Tibial nerve (tissue), 4 donors: ENCODE measurements around the gene TMEM132C. TPM values are rescaled to one million over a fixed set of nuclear protein-coding genes. Genes with fewer than 3 reads are reported as not detected.

Experiments used
- DNase-seq, 2 donors: peaks; one replicate each; pipeline ENCODE4 v3.0.0-alpha.2; 2019; ENCODE audit warnings: low spot score in 2 of 2
- H3K27ac ChIP-seq, 4 donors: fragments of 200-600 bp; sonication (generic) in 3 of 4; one replicate each; pipeline ENCODE4 v1.5.1; 2017 to 2019; ENCODE audit warnings: mild to moderate bottlenecking in 1 of 4
- H3K27me3 ChIP-seq, 2 donors: fragments of 200-600 bp; sonication (generic) in 1 of 2; one replicate each; pipeline versions ENCODE4 v1.5.1 to v1.6.0; 2017 to 2019
- H3K36me3 ChIP-seq, 3 donors: fragments of 200-600 bp; sonication (generic); one replicate each; pipeline ENCODE4 v1.5.1; 2018 to 2019
- H3K4me1 ChIP-seq, 4 donors: fragments of 200-600 bp; sonication (generic) in 3 of 4; one replicate each; pipeline ENCODE4 v1.5.1; 2017 to 2019
- H3K4me3 ChIP-seq, 4 donors: fragments of 200-600 bp; sonication (generic) in 3 of 4; one replicate each; pipeline ENCODE4 v1.5.1; 2017 to 2019; ENCODE audit warnings: mild to moderate bottlenecking in 1 of 4, moderate library complexity in 1 of 4
- H3K9me3 ChIP-seq, 4 donors: fragments of 200-600 bp; sonication (generic) in 3 of 4; one replicate each; pipeline ENCODE4 v1.5.1; 2017 to 2019
- EP300 ChIP-seq, 2 donors: sonication (generic); formaldehyde crosslinking; IDR thresholded peaks; one replicate each; pipeline ENCODE4 v1.6.1; 2017; ENCODE audit warnings: antibody characterized with exemption in 2 of 2, mild to moderate bottlenecking in 1 of 2
- POLR2A ChIP-seq, 2 donors: fragments of 450-650 bp; IDR thresholded peaks; one replicate each; pipeline ENCODE4 v1.6.1; 2017; ENCODE audit warnings: antibody characterized with exemption in 2 of 2, mild to moderate bottlenecking in 2 of 2, moderate library complexity in 2 of 2
- WGBS, 2 donors: methylation state at CpG; one replicate each; pipeline ENCODE4 v1.1.5; 2018; 5-methylcytosine and 5-hydroxymethylcytosine counted together
- total RNA-seq, 4 donors: library from RNA; depleted of rRNA; stranded (reverse); fragments of >200 nt; gene quantifications; one replicate each; pipeline ENCODE4 v1.1.0, GENCODE V29; 2016
- TF ChIP-seq, protein P1 (sequence below), 5 experiments: fragments of 200-600 bp in 3 of 5; fragments of 450-650 bp in 2 of 5; sonication (generic) in 3 of 5; IDR thresholded peaks; one replicate each; pipeline ENCODE4 v1.5.1; 2016 to 2019; ENCODE audit warnings: antibody characterized with exemption in 5 of 5, mild to moderate bottlenecking in 3 of 5, moderate library complexity in 2 of 5

TMEM132C gene
- total RNA-seq, 4 donors from 2014 or later = 8.2 to 17.4 (median 12.4) TPM

DNA sequence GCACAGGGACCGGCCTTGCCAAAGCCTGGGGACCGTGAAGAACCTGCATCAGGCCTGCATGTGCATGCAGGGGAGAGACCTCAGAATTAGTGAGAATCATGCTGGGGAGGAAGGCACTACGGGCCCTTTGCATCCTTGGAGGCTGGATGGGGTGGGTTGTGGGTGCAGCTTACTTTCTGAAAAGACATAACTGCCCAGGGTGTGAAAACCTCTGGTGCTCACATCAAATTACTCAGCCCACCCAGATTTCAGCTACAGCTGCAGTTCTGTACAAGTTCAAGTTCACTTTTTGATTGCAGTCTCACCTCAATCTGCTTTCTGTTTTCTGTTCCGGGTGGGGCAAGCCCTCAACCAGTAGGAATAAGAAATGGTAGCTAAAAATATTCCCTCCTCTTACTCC lies 426.1 kb downstream of the TMEM132C start:
- Histone ChIP-seq H3K27me3 (no peaks in the 10 kb centered on the region), H3K36me3 (no peaks in the 10 kb centered on the region), H3K27ac (no peak overlapping the region), H3K4me1 (no peaks in the 10 kb centered on the region), H3K9me3 (peaks cover 0 to 13% (median 0%) of the 10 kb centered on the region in 4 donors), H3K4me3 (no peak overlapping the region)
- TF ChIP-seq, protein P1, sequence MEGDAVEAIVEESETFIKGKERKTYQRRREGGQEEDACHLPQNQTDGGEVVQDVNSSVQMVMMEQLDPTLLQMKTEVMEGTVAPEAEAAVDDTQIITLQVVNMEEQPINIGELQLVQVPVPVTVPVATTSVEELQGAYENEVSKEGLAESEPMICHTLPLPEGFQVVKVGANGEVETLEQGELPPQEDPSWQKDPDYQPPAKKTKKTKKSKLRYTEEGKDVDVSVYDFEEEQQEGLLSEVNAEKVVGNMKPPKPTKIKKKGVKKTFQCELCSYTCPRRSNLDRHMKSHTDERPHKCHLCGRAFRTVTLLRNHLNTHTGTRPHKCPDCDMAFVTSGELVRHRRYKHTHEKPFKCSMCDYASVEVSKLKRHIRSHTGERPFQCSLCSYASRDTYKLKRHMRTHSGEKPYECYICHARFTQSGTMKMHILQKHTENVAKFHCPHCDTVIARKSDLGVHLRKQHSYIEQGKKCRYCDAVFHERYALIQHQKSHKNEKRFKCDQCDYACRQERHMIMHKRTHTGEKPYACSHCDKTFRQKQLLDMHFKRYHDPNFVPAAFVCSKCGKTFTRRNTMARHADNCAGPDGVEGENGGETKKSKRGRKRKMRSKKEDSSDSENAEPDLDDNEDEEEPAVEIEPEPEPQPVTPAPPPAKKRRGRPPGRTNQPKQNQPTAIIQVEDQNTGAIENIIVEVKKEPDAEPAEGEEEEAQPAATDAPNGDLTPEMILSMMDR (IDR thresholded peaks at IDR 0.05) = no peak
- TF ChIP-seq POLR2A (IDR thresholded peaks at IDR 0.05) = no peak
- TF ChIP-seq EP300 (IDR thresholded peaks at IDR 0.05) = no peak
- WGBS, 2 donors = 73 to 74% methylated on average over 4 of the region's 4 CpGs
- DNase-seq = no peak

DNA sequence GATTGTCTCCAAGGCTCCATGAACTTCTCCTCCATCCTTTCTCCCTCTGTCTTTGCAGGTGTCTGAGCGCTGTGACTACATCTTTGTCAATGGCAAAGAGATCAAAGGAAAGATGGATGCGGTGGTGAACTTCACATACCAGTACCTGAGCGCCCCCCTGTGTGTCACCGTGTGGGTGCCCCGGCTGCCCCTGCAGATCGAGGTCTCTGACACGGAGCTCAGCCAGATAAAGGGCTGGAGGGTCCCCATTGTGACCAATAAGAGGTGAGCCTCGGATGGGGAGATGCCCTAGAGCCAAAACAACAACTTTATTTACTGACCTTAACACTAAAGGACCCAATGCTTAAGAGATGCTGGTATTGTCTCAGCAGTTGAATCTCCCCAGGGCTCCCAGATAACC lies 426.8 kb downstream of the TMEM132C start:
- TF ChIP-seq EP300 (IDR thresholded peaks at IDR 0.05) (no peak), POLR2A (IDR thresholded peaks at IDR 0.05) (no peak)
- TF ChIP-seq, protein P1 (IDR thresholded peaks at IDR 0.05) = no peak
- Histone ChIP-seq H3K4me3 (no peak overlapping the region), H3K27me3 (no peaks in the 10 kb centered on the region), H3K4me1 (no peaks in the 10 kb centered on the region), H3K27ac (no peak overlapping the region), H3K9me3 (peaks cover 0 to 16% (median 0%) of the 10 kb centered on the region in 4 donors), H3K36me3 (no peaks in the 10 kb centered on the region)
- DNase-seq = no peak
- WGBS, 2 donors = 73 to 78% methylated on average over 8 of the region's 8 CpGs

DNA sequence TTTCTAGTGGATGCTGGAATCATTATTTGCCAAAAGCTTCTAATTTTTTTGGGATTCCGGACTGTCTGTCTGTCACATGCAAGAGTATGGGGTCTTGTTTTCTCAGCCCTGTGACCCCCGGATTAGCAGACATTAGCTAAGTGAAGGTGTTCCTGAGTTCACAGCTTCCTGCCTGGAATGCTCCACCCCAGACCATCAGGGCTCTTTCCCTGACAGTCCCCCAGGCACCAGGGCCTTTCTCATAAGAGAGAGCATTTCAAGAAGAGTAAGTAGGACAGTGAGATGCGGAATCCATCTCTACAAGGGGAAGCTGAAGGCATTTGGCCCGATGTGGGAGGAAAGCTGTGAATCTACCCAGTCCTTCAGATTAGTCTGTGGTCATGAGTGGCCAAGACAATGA lies 427.5 kb downstream of the TMEM132C start:
- H3K27me3 ChIP-seq = no peaks in the 10 kb centered on the region
- no peak for TF ChIP-seq EP300 (IDR thresholded peaks at IDR 0.05)
- TF ChIP-seq, protein P1 (IDR thresholded peaks at IDR 0.05) = no peak
- TF ChIP-seq POLR2A (IDR thresholded peaks at IDR 0.05) = no peak
- no peaks in the 10 kb centered on the region for H3K4me1 ChIP-seq
- peaks cover 0 to 16% (median 0%) of the 10 kb centered on the region in 4 donors for H3K9me3 ChIP-seq
- H3K4me3 ChIP-seq = no peak overlapping the region
- no peak for DNase-seq
- H3K36me3 ChIP-seq = no peaks in the 10 kb centered on the region
- WGBS, 2 donors = 77 to 87% methylated on average over 4 of the region's 4 CpGs
- H3K27ac ChIP-seq = no peak overlapping the region

DNA sequence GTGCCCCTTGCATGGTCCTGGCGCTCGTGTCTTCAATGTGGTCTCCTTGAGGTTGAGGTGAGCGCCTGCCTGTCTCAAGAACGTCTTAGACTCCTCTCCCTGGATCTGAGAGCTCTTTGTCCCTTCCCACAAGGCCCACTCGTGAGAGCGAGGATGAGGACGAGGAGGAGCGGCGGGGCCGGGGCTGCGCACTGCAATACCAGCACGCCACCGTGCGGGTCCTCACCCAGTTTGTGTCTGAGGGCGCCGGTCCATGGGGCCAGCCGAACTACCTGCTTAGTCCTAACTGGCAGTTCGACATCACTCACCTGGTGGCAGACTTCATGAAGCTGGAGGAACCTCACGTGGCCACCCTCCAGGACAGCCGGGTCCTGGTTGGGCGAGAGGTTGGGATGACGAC lies 428.7 kb downstream of the TMEM132C start:
- WGBS, 2 donors = 94 to 96% methylated on average over 21 to 22 of the region's 22 CpGs
- TF ChIP-seq, protein P1 (IDR thresholded peaks at IDR 0.05) = no peak
- TF ChIP-seq EP300 (IDR thresholded peaks at IDR 0.05) = no peak
- TF ChIP-seq POLR2A (IDR thresholded peaks at IDR 0.05) = no peak
- DNase-seq = no peak

DNA sequence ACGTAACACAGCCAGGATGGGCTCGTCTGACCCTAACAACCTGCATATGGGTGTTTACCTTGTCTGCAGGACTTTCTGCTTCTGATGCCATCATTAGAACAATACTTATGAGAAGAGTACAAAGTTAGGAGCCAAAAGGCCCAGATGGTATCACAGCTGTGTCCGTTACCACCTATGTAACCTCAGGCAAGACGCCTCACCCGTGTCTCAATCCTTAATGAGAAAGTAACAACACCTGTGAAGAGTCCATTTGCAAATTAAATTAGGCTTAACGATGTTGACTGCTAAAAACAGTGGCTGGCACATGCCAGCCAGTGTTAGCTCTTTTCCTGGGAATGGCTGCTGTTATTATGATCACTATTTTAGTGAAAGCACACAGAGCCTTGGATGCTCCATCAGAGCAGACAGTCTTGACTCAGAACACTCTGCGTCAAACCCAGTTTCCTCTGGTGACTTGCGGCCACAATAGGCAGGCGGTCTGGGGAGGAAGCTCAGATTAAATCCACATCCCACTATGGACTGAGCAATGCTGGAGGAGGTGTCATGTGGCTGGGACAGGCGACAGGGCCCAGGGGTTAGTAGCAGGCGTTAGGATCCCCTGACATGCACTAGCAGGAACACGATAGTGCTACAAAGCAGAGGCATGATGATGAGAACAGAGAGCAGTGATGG lies 431.5 kb downstream of the TMEM132C start:
- Histone ChIP-seq H3K9me3 (peaks cover 0 to 18% (median 0%) of the 10 kb centered on the region in 4 donors), H3K27ac (no peak overlapping the region), H3K36me3 (no peaks in the 10 kb centered on the region), H3K4me1 (no peaks in the 10 kb centered on the region), H3K27me3 (no peaks in the 10 kb centered on the region), H3K4me3 (no peak overlapping the region)
- no peak for DNase-seq
- TF ChIP-seq EP300 (IDR thresholded peaks at IDR 0.05) = no peak
- no peak for TF ChIP-seq POLR2A (IDR thresholded peaks at IDR 0.05)
- TF ChIP-seq, protein P1 (IDR thresholded peaks at IDR 0.05) = no peak
- whole genome bisulfite sequencing, 2 donors = 82 to 83% methylated on average over 12 of the region's 12 CpGs

More for the DNA sequence above, 428.7 kb downstream of the TMEM132C start:
- Histone ChIP-seq H3K27me3 (no peaks in the 10 kb centered on the region), H3K36me3 (no peaks in the 10 kb centered on the region), H3K27ac (no peak overlapping the region), H3K4me3 (no peak overlapping the region), H3K9me3 (peaks cover 0 to 16% (median 0%) of the 10 kb centered on the region in 4 donors), H3K4me1 (no peaks in the 10 kb centered on the region)
